Thymus (tissue), 11 donors: ENCODE results near the gene FERMT1. TPM values are rescaled to one million over a fixed set of nuclear protein-coding genes. Genes with fewer than 3 reads are reported as not detected.
"Not testable (repeated sequence)": the region's sequence is repeated elsewhere in the genome, so short reads cannot be mapped to it uniquely, and the experiment has no call there.

ENCODE experiments used
- DNase-seq, 9 donors: peaks; one replicate each; pipeline ENCODE4 v3.0.0-alpha.2; 2013; ENCODE audit warnings: low spot score in 9 of 9, low read depth in 6 of 9, missing footprints in 1 of 9
- H3K27ac ChIP-seq, 2 donors: one replicate each; pipeline ENCODE4 v1.5.1; 2013; ENCODE audit warnings: control low read depth in 1 of 2, low read depth in 1 of 2, low read length in 1 of 2, mild to moderate bottlenecking in 1 of 2, moderate library complexity in 1 of 2
- H3K27me3 ChIP-seq, 2 donors: one replicate each; pipeline ENCODE4 v1.5.1; 2013; ENCODE audit warnings: low read length in 1 of 2; ENCODE audit not compliant: control insufficient read depth in 2 of 2, insufficient read depth in 1 of 2
- H3K36me3 ChIP-seq, 2 donors: one replicate each; pipeline ENCODE4 v1.5.1; 2013; ENCODE audit warnings: low read length in 1 of 2, mild to moderate bottlenecking in 1 of 2, moderate library complexity in 1 of 2; ENCODE audit not compliant: control insufficient read depth in 2 of 2, insufficient read depth in 2 of 2
- H3K4me1 ChIP-seq, 2 donors: one replicate each; pipeline ENCODE4 v1.5.1; 2013; ENCODE audit warnings: low read length in 2 of 2; ENCODE audit not compliant: control insufficient read depth in 2 of 2, insufficient read depth in 2 of 2
- H3K4me3 ChIP-seq, 2 donors: one replicate each; pipeline ENCODE4 v1.5.1; 2013; ENCODE audit warnings: low read length in 2 of 2, control low read depth in 1 of 2, mild to moderate bottlenecking in 1 of 2
- H3K9me3 ChIP-seq, 2 donors: one replicate each; pipeline ENCODE4 v1.5.1; 2013; ENCODE audit warnings: low read length in 1 of 2, mild to moderate bottlenecking in 1 of 2; ENCODE audit not compliant: control insufficient read depth in 2 of 2, insufficient read depth in 1 of 2
- WGBS: extraction: QIAGEN DNeasy Blood & Tissue Kit; methylation state at CpG from one replicate; pipeline ENCODE4 v1.1.7; 2013; 5-methylcytosine and 5-hydroxymethylcytosine counted together
- polyA plus RNA-seq: library from polyadenylated mRNA; stranded (reverse); fragments of 200-250 nt; gene quantifications from one replicate; pipeline ENCODE4 v1.2.3, GENCODE V29; 2013
- total RNA-seq: library from RNA; stranded (reverse); fragments of 120-200 nt; gene quantifications from one replicate; pipeline ENCODE4 v1.2.4, GENCODE V29; 2013
- donor health status: healthy.

FERMT1 gene
- total and polyA plus RNA-seq, 2 donors = 3.7 to 5.8 TPM

- 55% methylated on average over 2 of the region's 2 CpGs for WGBS
- peaks cover 0 to 5% of the 10 kb centered on the region in 2 donors for H3K4me1 ChIP-seq
- H3K4me3 ChIP-seq = no peak overlapping the region
- no peaks in the 10 kb centered on the region for H3K36me3 ChIP-seq
- H3K9me3 ChIP-seq = no peaks in the 10 kb centered on the region
- DNase-seq = no peak
- H3K27ac ChIP-seq = no peak overlapping the region
- peaks cover 0 to 3% of the 10 kb centered on the region in 2 donors for H3K27me3 ChIP-seq
Observed at GRCh38 chr20:6061544-6061943, 61.3 kb downstream of the FERMT1 start.

GRCh38 chr20:6060213-6060612 is 62.6 kb downstream of the FERMT1 start:
- WGBS = 92% methylated on average over 6 of the region's 6 CpGs
- DNase-seq = no peak
- H3K27ac ChIP-seq = no peak overlapping the region

GRCh38 chr20:6058684-6059295 is 64.0 kb downstream of the FERMT1 start:
- peaks cover 0 to 9% of the 10 kb centered on the region in 2 donors for H3K27me3 ChIP-seq
- DNase-seq = no peak

More at GRCh38 chr20:6060213-6060612, 62.6 kb downstream of the FERMT1 start:
- H3K4me3 ChIP-seq = no peak overlapping the region
- H3K9me3 ChIP-seq = no peaks in the 10 kb centered on the region
- H3K4me1 ChIP-seq = peaks cover 0 to 5% of the 10 kb centered on the region in 2 donors
- no peaks in the 10 kb centered on the region for H3K36me3 ChIP-seq
- H3K27me3 ChIP-seq = peaks cover 0 to 3% of the 10 kb centered on the region in 2 donors

GRCh38 chr20:6057691-6058090 is 65.1 kb downstream of the FERMT1 start:
- no peak overlapping the region for H3K4me3 ChIP-seq
- H3K27ac ChIP-seq = no peak overlapping the region
- 7% methylated on average over 2 of the region's 2 CpGs for WGBS
- peaks cover 3 to 20% of the 10 kb centered on the region in 2 donors for H3K27me3 ChIP-seq
- DNase-seq = no peak
- no peaks in the 10 kb centered on the region for H3K36me3 ChIP-seq
- peaks cover 0 to 5% of the 10 kb centered on the region in 2 donors for H3K4me1 ChIP-seq
- no peaks in the 10 kb centered on the region for H3K9me3 ChIP-seq

More at GRCh38 chr20:6058684-6059295, 64.0 kb downstream of the FERMT1 start:
- Histone ChIP-seq H3K4me1 (peaks cover 0 to 5% of the 10 kb centered on the region in 2 donors), H3K36me3 (no peaks in the 10 kb centered on the region), H3K9me3 (no peaks in the 10 kb centered on the region), H3K27ac (no peak overlapping the region), H3K4me3 (no peak overlapping the region)
- WGBS = 68% methylated on average over 7 of the region's 7 CpGs

- no peaks in the 10 kb centered on the region for H3K36me3 ChIP-seq
- no peak for DNase-seq
- peaks cover 9 to 26% of the 10 kb centered on the region in 2 donors for H3K27me3 ChIP-seq
- no peak overlapping the region for H3K4me3 ChIP-seq
- no peaks in the 10 kb centered on the region for H3K9me3 ChIP-seq
- H3K27ac ChIP-seq = no peak overlapping the region
- WGBS = 97% methylated on average over 2 of the region's 2 CpGs
- H3K4me1 ChIP-seq = peaks cover 0 to 8% of the 10 kb centered on the region in 2 donors
Observed at GRCh38 chr20:6057139-6057538, 65.7 kb downstream of the FERMT1 start.

GRCh38 chr20:6055981-6056569 is 66.8 kb downstream of the FERMT1 start:
- Histone ChIP-seq H3K4me1 (peaks cover 5 to 10% of the 10 kb centered on the region in 2 donors), H3K9me3 (no peaks in the 10 kb centered on the region), H3K27me3 (peaks cover 16 to 36% of the 10 kb centered on the region in 2 donors), H3K4me3 (no peak overlapping the region), H3K36me3 (no peaks in the 10 kb centered on the region), H3K27ac (no peak overlapping the region)
- 97% methylated on average over 9 of the region's 9 CpGs for WGBS
- DNase-seq = no peak

- Histone ChIP-seq H3K4me3 (no peak overlapping the region), H3K27ac (no peak overlapping the region), H3K4me1 (peaks cover 5 to 10% of the 10 kb centered on the region in 2 donors), H3K36me3 (no peaks in the 10 kb centered on the region), H3K9me3 (no peaks in the 10 kb centered on the region), H3K27me3 (peaks cover 16 to 44% of the 10 kb centered on the region in 2 donors)
- WGBS = 88% methylated on average over 10 of the region's 10 CpGs
- no peak for DNase-seq
Observed at GRCh38 chr20:6055161-6055783, 67.6 kb downstream of the FERMT1 start.

- H3K27ac ChIP-seq, H3K9me3 ChIP-seq, DNase-seq, H3K4me3 ChIP-seq, H3K36me3 ChIP-seq: not testable (repeated sequence)
- Histone ChIP-seq H3K4me1 (peaks cover 5 to 10% of the 10 kb centered on the region in 2 donors), H3K27me3 (peaks cover 16 to 44% of the 10 kb centered on the region in 2 donors)
- 96% methylated on average over 4 of the region's 4 CpGs for WGBS
Observed at GRCh38 chr20:6054689-6055051, 68.2 kb downstream of the FERMT1 start.
